Mesothelial cell of epicardium (in vitro differentiated cells): ENCODE results near the gene SNAP25. TPM values are rescaled to one million over a fixed set of nuclear protein-coding genes. Genes with fewer than 3 reads are reported as not detected.

Source experiments
- DNase-seq, 2 experiments: peaks; one replicate each; pipeline ENCODE4 v3.0.0; 2021; ENCODE audit warnings: low spot score in 2 of 2; ENCODE audit not compliant: unreplicated experiment in 2 of 2
- H3K27ac Mint-ChIP-seq: 2 replicates; pipeline ENCODE4 v1.8.0; 2021; ENCODE audit warnings: mixed read lengths
- H3K27me3 Mint-ChIP-seq: 2 replicates; pipeline ENCODE4 v1.8.0; 2021; ENCODE audit warnings: low read depth, mixed read lengths
- H3K36me3 Mint-ChIP-seq: 2 replicates; pipeline ENCODE4 v1.8.0; 2021; ENCODE audit warnings: mixed read lengths
- H3K4me1 Mint-ChIP-seq: 2 replicates; pipeline ENCODE4 v1.8.0; 2021; ENCODE audit warnings: mixed read lengths
- H3K4me3 Mint-ChIP-seq: 2 replicates; pipeline ENCODE4 v1.8.0; 2021; ENCODE audit warnings: mild to moderate bottlenecking, moderate library complexity, mixed read lengths
- H3K9me3 Mint-ChIP-seq: 2 replicates; pipeline ENCODE4 v1.8.0; 2021; ENCODE audit warnings: mixed read lengths
- total RNA-seq: library from RNA; stranded (reverse); gene quantifications from 3 replicates; pipeline ENCODE4 v1.2.1, GENCODE V29; 2021
- TF ChIP-seq, protein P1 (sequence below): fragments of 200-600 bp; sonication (generic); IDR thresholded peaks from one replicate; pipeline ENCODE4 v1.5.0; 2021; ENCODE audit warnings: antibody characterized with exemption; ENCODE audit not compliant: unreplicated experiment

The SNAP25 gene
- total RNA-seq, 1 donor from 2014 or later: 5.0 TPM

DNA sequence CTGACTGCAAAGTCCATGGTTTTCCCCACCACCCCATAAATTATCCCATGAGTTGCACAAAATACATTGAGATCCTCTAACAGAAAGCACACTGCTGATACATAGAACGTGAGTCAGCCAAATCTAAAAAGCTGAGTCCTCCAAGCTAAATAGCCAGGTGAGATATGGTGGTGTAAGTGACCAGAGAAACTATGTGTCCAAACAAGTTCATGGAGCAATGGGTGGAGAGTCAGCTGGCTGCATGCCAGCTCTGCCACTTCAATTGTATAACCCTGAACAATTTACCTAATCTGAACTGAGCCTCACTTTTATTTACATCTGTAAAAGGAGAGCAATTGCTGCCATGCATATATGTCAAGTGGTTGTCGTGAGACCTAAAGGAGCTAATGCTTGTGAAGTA lies 9.7 kb downstream of the SNAP25 start:
- DNase-seq: no peak
- H3K27ac Mint-ChIP-seq: no peak overlapping the region
- H3K4me1 Mint-ChIP-seq: no peaks in the 10 kb centered on the region
- no peaks in the 10 kb centered on the region for H3K9me3 Mint-ChIP-seq
- TF ChIP-seq, protein P1, sequence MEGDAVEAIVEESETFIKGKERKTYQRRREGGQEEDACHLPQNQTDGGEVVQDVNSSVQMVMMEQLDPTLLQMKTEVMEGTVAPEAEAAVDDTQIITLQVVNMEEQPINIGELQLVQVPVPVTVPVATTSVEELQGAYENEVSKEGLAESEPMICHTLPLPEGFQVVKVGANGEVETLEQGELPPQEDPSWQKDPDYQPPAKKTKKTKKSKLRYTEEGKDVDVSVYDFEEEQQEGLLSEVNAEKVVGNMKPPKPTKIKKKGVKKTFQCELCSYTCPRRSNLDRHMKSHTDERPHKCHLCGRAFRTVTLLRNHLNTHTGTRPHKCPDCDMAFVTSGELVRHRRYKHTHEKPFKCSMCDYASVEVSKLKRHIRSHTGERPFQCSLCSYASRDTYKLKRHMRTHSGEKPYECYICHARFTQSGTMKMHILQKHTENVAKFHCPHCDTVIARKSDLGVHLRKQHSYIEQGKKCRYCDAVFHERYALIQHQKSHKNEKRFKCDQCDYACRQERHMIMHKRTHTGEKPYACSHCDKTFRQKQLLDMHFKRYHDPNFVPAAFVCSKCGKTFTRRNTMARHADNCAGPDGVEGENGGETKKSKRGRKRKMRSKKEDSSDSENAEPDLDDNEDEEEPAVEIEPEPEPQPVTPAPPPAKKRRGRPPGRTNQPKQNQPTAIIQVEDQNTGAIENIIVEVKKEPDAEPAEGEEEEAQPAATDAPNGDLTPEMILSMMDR: no peak
- no peak overlapping the region for H3K4me3 Mint-ChIP-seq
- H3K36me3 Mint-ChIP-seq: no peaks in the 10 kb centered on the region
- peaks cover 21% of the 10 kb centered on the region for H3K27me3 Mint-ChIP-seq

DNA sequence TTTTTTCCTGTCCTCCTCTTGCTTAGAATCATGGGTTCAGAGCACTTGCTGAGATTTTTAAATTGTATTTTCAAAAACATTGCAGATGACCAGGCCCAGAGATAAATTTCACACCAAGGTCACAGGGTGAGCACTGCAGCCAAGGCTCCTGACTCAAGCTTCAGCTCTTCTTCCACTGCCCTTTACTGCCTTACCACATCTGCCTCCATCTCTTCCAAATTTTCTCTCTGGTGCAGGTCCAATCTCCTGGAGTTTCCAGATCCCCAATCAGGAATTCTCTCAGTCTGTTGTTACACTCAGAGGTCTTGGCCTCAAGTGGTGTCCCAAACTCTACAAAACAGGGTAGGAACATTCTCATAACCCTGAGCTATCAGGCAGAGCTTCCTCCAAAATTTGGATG lies 12.7 kb downstream of the SNAP25 start:
- Mint-ChIP-seq H3K27ac (no peak overlapping the region), H3K4me3 (no peak overlapping the region), H3K36me3 (no peaks in the 10 kb centered on the region), H3K27me3 (peaks cover 23% of the 10 kb centered on the region), H3K4me1 (no peaks in the 10 kb centered on the region), H3K9me3 (no peaks in the 10 kb centered on the region)
- no peak for DNase-seq
- TF ChIP-seq, protein P1: no peak

DNA sequence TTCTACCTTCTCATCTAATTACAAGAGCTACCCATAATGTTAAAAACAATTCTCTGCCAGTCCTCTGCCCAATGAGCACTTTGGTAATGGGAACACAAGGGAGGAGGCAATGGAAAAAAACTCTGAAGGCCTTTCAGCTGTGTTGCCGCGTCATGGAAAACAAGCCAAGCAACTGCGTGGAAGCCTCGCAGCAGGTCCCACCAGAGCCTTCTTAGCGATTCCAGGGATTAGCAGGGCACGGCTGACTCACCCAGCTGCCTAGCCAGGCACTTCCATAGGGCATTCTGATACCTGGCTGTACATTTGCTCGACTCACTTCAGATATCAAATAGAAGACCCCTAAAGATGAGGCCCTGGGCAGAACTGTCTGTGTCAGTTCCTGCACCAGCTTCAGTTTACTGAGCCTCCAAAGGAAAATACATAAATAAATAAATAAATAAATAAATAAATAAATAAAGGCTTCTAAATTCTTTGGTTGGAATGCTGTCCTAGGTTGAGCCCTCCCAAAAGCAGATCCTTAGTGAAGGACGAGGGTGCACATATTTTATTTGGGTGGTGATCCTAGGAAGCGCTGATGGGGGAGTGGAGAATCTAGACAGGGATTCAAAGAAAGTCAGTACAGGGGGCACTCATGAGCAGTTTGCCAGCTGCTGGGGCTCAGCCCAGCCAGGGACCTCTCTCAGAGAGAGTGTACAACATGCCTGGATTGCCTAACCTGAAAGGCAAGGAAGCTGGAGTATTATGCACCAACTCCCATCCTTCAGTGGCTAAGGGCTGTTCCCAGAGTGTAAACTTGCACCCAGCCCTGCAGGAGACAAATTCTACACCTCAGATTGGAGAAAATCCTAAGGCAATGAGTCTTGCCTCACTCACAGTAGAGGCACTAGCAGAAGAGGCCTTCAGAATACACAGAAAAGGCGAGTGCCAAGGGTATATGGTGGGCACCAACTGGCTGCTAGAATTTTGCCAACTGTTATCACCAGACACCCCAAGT lies 18.2 kb downstream of the SNAP25 start:
- Mint-ChIP-seq H3K4me3 (no peak overlapping the region), H3K9me3 (no peaks in the 10 kb centered on the region), H3K36me3 (no peaks in the 10 kb centered on the region), H3K27ac (no peak overlapping the region), H3K4me1 (peaks cover 3% of the 10 kb centered on the region), H3K27me3 (peaks cover 11% of the 10 kb centered on the region)
- no peak for DNase-seq
- TF ChIP-seq, protein P1: no peak

DNA sequence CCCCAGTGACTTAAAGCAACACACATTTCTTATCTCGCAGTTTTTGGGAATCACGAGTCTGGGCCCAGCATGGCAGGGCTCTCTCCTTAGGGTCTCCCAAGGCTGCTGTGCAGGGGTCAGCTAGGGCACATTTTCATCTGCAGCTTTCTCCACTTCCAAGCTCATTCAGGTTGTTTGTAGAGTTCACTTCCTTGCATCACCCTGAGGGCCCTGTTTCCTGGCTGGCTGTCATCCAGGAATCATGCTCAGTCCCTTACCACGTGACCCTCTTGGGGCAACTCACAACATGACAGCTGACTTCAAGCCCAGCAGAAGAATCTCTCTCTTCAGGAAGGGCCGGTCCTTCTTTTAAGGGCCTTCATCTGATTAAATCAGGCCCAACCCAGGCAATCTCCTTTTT lies 21.3 kb downstream of the SNAP25 start:
- no peak overlapping the region for H3K4me3 Mint-ChIP-seq
- peaks cover 2% of the 10 kb centered on the region for H3K27me3 Mint-ChIP-seq
- no peak overlapping the region for H3K27ac Mint-ChIP-seq
- H3K36me3 Mint-ChIP-seq: no peaks in the 10 kb centered on the region
- DNase-seq: no peak
- no peaks in the 10 kb centered on the region for H3K9me3 Mint-ChIP-seq
- TF ChIP-seq, protein P1: no peak
- peaks cover 3% of the 10 kb centered on the region for H3K4me1 Mint-ChIP-seq

DNA sequence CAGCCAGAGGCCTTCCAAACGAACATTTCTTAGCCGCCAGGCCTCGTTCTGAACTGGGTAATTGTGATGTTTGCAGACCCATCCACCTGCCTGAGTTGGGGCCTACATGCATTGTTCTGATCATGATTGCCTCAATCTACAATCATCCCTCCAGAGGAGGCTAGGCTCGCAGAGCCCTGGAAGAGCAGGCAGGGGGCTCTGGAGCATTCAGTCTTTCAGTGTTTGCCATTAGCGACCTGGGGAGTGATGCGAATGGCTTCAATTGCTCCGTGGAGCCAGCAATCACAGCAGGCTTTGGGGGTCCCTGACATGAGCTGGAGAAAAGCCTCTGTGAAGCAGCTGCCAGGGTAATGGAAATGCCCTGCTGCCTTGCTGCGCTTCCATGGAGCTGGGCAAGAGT lies 22.0 kb downstream of the SNAP25 start:
- Mint-ChIP-seq H3K36me3 (no peaks in the 10 kb centered on the region), H3K27me3 (peaks cover 2% of the 10 kb centered on the region), H3K27ac (no peak overlapping the region)

More for the DNA sequence above, 22.0 kb downstream of the SNAP25 start:
- H3K4me3 Mint-ChIP-seq: no peak overlapping the region
- peaks cover 3% of the 10 kb centered on the region for H3K4me1 Mint-ChIP-seq
- no peaks in the 10 kb centered on the region for H3K9me3 Mint-ChIP-seq
- TF ChIP-seq, protein P1: no peak
- no peak for DNase-seq
